HepG2 (cell line): ENCODE results near the gene NNAT. TPM values are rescaled to one million over a fixed set of nuclear protein-coding genes. Genes with fewer than 3 reads are reported as not detected.

ENCODE experiments used
- FOXM1 ChIP-seq: sonication (generic); formaldehyde crosslinking; IDR thresholded peaks from 2 replicates; pipeline ENCODE4 v1.5.0; 2020; ENCODE audit warnings: missing genetic modification reagents
- KLF11 ChIP-seq: IDR thresholded peaks from 2 replicates; pipeline ENCODE4 v1.6.1; 2016; ENCODE audit warnings: missing compliant biosample characterization
- KLF16 ChIP-seq, 2 experiments: sonication (generic) in 1 of 2; formaldehyde crosslinking in 1 of 2; IDR thresholded peaks; 2 replicates each; pipeline versions ENCODE4 v1.6.1 to v1.8.0; 2016 to 2023; ENCODE audit warnings: missing genetic modification reagents in 2 of 2, missing compliant biosample characterization in 1 of 2
- MAZ ChIP-seq, 2 experiments: sonication (generic) in 1 of 2; formaldehyde crosslinking in 1 of 2; IDR thresholded peaks; 2 replicates each; pipeline versions ENCODE4 v1.5.0 to v1.6.1; 2012 to 2020; ENCODE audit warnings: low read depth in 2 of 2, mild to moderate bottlenecking in 2 of 2, borderline replicate concordance in 1 of 2, improper control_type of control experiment in 1 of 2, low read length in 1 of 2, missing genetic modification reagents in 1 of 2, moderate library complexity in 1 of 2
- MTF2 ChIP-seq: sonication (generic); formaldehyde crosslinking; IDR thresholded peaks from 2 replicates; pipeline ENCODE4 v1.5.0; 2020; ENCODE audit warnings: missing genetic modification reagents, borderline replicate concordance
- NFKB2 ChIP-seq: sonication (generic); formaldehyde crosslinking; IDR thresholded peaks from 2 replicates; pipeline ENCODE4 v1.4.0; 2020; ENCODE audit warnings: missing genetic modification reagents, borderline replicate concordance
- PHB2 ChIP-seq: fragments of 450-650 bp; IDR thresholded peaks from 2 replicates; pipeline ENCODE4 v1.6.1; 2018; ENCODE audit not compliant: partially characterized antibody
- RCOR2 ChIP-seq: IDR thresholded peaks from 2 replicates; pipeline ENCODE4 v1.6.1; 2016; ENCODE audit warnings: missing biosample characterization, missing genetic modification reagents
- SCMH1 ChIP-seq: sonication (generic); formaldehyde crosslinking; IDR thresholded peaks from 2 replicates; pipeline ENCODE4 v1.9.0; 2021; ENCODE audit warnings: missing genetic modification reagents, mild to moderate bottlenecking, borderline replicate concordance
- SOX13 ChIP-seq, 3 experiments: fragments of 450-650 bp in 1 of 3; sonication (generic) in 1 of 3; formaldehyde crosslinking in 1 of 3; IDR thresholded peaks in 2 of 3; conservative IDR thresholded peaks in 1 of 3; 2 replicates each; pipeline versions ENCODE4 v1.5.0 to v1.6.1; 2016 to 2020; ENCODE audit warnings: antibody characterized with exemption in 1 of 3, mild to moderate bottlenecking in 1 of 3, missing compliant biosample characterization in 1 of 3, missing genetic modification reagents in 1 of 3, moderate library complexity in 1 of 3
- TEAD3 ChIP-seq: optimal IDR thresholded peaks from 2 replicates; pipeline ENCODE3; 2016; ENCODE audit warnings: borderline replicate concordance
- THAP11 ChIP-seq: IDR thresholded peaks from 2 replicates; pipeline ENCODE4 v1.6.1; 2016; ENCODE audit warnings: missing biosample characterization, missing genetic modification reagents
- WIZ ChIP-seq: sonication (generic); formaldehyde crosslinking; IDR thresholded peaks from 2 replicates; pipeline ENCODE4 v1.5.1; 2020; ENCODE audit warnings: mild to moderate bottlenecking, missing genetic modification reagents
- ZNF17 ChIP-seq: sonication (generic); formaldehyde crosslinking; IDR thresholded peaks from 2 replicates; pipeline ENCODE4 v1.5.0; 2020; ENCODE audit warnings: mild to moderate bottlenecking, missing genetic modification reagents
- ZNF780A ChIP-seq: sonication (generic); formaldehyde crosslinking; IDR thresholded peaks from 2 replicates; pipeline ENCODE4 v1.8.0; 2022; ENCODE audit warnings: mild to moderate bottlenecking, missing genetic modification reagents, moderate library complexity
- ZNF839 ChIP-seq: sonication (generic); formaldehyde crosslinking; IDR thresholded peaks from 2 replicates; pipeline ENCODE4 v1.4.0; 2020; ENCODE audit warnings: missing genetic modification reagents, mild to moderate bottlenecking, borderline replicate concordance
- ZNF841 ChIP-seq: sonication (generic); formaldehyde crosslinking; IDR thresholded peaks from 2 replicates; pipeline ENCODE4 v1.8.1; 2023; ENCODE audit warnings: missing genetic modification reagents, borderline replicate concordance
- polyA plus RNA-seq, 8 experiments: library from polyadenylated mRNA; depleted of rRNA in 3 of 8; stranded (reverse) in 7 of 8; unstranded in 1 of 8; fragments of >200 nt; fragmentation: Illumina TruSeq in 4 of 8; extraction: Trizol in 4 of 8; gene quantifications; 2 replicates each; pipeline versions ENCODE4 v1.2.1 to v1.2.3, GENCODE V29; 2011 to 2016; ENCODE audit warnings: low read depth in 4 of 8, missing spikeins in 1 of 8, mixed read lengths in 1 of 8; ENCODE audit not compliant: insufficient read depth in 1 of 8
- total RNA-seq, 5 experiments: library from RNA; depleted of rRNA; stranded (reverse); fragments of >200 nt; fragmentation: Illumina TruSeq; extraction: Trizol; gene quantifications; 2 replicates each; pipeline ENCODE4 v1.2.3, GENCODE V29; 2016; ENCODE audit warnings: low read depth in 1 of 5
- TF ChIP-seq, protein P1 (sequence below): sonication (generic); formaldehyde crosslinking; IDR thresholded peaks from 2 replicates; pipeline ENCODE4 v1.5.1; 2020; ENCODE audit warnings: mild to moderate bottlenecking, missing genetic modification reagents
- TF ChIP-seq, protein P2 (sequence below): sonication (generic); formaldehyde crosslinking; IDR thresholded peaks from 2 replicates; pipeline ENCODE4 v1.4.0; 2020; ENCODE audit warnings: mild to moderate bottlenecking, missing genetic modification reagents

Gene NNAT
- total and polyA plus RNA-seq, 2 of the 13 experiments (the other 11 are each of a cell fraction or from before 2014, with no cell fraction given), result not detected

DNA sequence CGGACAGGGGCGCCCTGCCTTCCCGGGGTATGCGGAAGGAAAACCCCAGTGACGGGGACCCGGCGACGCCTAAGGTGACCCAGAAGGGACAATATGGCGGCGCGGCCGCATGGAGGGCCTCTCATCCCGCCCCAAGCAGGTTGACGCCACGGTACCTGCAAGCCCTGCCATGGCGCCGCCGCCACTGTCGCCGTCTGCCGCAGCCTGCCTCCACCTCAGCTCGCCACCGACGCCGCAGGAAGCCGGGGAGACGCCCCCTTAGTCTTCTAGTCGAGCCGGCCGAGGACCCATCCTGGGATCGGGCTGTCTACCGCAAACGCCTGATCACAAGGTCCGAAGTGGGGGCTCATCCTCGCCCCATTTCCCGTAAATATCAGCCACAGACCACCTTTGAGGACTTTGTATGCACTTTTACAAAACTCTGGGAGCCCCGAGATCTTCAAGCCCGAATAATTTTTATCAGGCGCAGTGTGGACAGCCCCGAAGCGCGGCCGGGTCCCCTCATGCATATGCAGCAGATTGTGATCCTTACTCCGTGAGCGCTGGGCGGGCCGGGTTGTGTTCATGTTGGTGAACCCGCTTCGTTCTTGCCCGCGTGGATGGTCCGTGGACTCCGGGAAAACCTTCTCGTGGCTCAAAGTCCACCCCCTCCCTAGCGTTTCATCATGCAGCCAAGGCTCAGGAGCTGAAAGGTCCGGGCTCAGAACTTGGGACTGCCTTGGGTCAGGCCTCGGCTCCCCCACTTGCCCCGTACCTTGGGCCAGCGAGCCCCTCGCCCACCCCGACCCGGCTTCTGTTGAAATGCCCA is 6.8 kb downstream of the NNAT start, which contains the start of gene BLCAP (continued):
- TF ChIP-seq, protein P1, sequence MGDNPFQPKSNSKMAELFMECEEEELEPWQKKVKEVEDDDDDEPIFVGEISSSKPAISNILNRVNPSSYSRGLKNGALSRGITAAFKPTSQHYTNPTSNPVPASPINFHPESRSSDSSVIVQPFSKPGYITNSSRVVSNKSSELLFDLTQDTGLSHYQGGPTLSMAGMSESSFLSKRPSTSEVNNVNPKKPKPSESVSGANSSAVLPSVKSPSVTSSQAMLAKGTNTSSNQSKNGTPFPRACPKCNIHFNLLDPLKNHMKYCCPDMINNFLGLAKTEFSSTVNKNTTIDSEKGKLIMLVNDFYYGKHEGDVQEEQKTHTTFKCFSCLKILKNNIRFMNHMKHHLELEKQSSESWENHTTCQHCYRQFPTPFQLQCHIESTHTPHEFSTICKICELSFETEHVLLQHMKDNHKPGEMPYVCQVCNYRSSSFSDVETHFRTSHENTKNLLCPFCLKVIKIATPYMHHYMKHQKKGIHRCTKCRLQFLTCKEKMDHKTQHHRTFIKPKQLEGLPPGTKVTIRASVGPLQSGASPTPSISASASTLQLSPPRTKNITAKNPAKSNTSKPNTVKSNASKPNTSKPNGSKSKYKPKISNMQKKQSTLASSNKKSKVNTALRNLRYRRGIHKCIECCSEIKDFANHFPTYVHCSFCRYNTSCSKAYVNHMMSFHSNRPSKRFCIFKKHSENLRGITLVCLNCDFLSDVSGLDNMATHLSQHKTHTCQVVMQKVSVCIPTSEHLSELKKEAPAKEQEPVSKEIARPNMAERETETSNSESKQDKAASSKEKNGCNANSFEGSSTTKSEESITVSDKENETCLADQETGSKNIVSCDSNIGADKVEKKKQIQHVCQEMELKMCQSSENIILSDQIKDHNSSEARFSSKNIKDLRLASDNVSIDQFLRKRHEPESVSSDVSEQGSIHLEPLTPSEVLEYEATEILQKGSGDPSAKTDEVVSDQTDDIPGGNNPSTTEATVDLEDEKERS (CRISPR knock-in tag), result peak; percentile 94
- no peak for TF ChIP-seq PHB2
- TF ChIP-seq, protein P2, sequence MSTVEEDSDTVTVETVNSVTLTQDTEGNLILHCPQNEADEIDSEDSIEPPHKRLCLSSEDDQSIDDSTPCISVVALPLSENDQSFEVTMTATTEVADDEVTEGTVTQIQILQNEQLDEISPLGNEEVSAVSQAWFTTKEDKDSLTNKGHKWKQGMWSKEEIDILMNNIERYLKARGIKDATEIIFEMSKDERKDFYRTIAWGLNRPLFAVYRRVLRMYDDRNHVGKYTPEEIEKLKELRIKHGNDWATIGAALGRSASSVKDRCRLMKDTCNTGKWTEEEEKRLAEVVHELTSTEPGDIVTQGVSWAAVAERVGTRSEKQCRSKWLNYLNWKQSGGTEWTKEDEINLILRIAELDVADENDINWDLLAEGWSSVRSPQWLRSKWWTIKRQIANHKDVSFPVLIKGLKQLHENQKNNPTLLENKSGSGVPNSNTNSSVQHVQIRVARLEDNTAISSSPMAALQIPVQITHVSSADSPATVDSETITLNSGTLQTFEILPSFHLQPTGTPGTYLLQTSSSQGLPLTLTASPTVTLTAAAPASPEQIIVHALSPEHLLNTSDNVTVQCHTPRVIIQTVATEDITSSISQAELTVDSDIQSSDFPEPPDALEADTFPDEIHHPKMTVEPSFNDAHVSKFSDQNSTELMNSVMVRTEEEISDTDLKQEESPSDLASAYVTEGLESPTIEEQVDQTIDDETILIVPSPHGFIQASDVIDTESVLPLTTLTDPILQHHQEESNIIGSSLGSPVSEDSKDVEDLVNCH, result no peak; the same call in 1 of the 2 replicates
- peak; percentile 90 for TF ChIP-seq THAP11 (CRISPR knock-in tag)
- no peak for TF ChIP-seq ZNF841
- TF ChIP-seq ZNF839 (CRISPR knock-in tag), result no peak; the same call in 1 of the 2 replicates
- TF ChIP-seq FOXM1 (CRISPR knock-in tag), result no peak; the same call in none of the 2 replicates
- peak; percentile 77 for TF ChIP-seq TEAD3 (CRISPR knock-in tag)
- TF ChIP-seq ZNF780A, result no peak; the same call in 1 of the 2 replicates
- TF ChIP-seq WIZ (CRISPR knock-in tag), result peak; percentile 43
- TF ChIP-seq KLF11 (CRISPR knock-in tag), result peak; percentile 85
- TF ChIP-seq RCOR2 (CRISPR knock-in tag), result peak; percentile 36; the same call in 1 of the 2 replicates
- TF ChIP-seq NFKB2, result peak; percentile 92
- no peak for TF ChIP-seq SCMH1 (CRISPR knock-in tag)
- peak; percentile 42 for TF ChIP-seq SOX13 (IDR thresholded peaks at IDR 0.05)
- TF ChIP-seq SOX13 (CRISPR knock-in tag; conservative IDR thresholded peaks at IDR 0.05 in 1 of 2, IDR thresholded peaks at IDR 0.05 in 1 of 2), result peak; percentile 34 to 77; a peak in 1 of 4 replicates
- TF ChIP-seq ZNF17 (CRISPR knock-in tag), result no peak
- peak; percentile 7 to 95 for TF ChIP-seq KLF16 (CRISPR knock-in tag; IDR thresholded peaks at IDR 0.05)
- no peak for TF ChIP-seq MTF2 (CRISPR knock-in tag)
- TF ChIP-seq MAZ (IDR thresholded peaks at IDR 0.05; ENCODE audit: borderline replicate concordance, low read depth, low read length), result no peak
- peak; percentile 93 for TF ChIP-seq MAZ (CRISPR knock-in tag; IDR thresholded peaks at IDR 0.05; ENCODE audit: low read depth)
